ENCODE results near the gene AGAP1.

Gene AGAP1

GRCh38 chr2:235511187-235511661 is 17.4 kb downstream of the AGAP1 start:
- DNase-seq = no peak

- DNase-seq = no peak
Measured at GRCh38 chr2:235511751-235512698, 18.2 kb downstream of the AGAP1 start.

GRCh38 chr2:235512699-235513053 is 18.8 kb downstream of the AGAP1 start:
- no peak for DNase-seq

- DNase-seq = no peak
Measured at GRCh38 chr2:235513984-235514626, 20.3 kb downstream of the AGAP1 start.

GRCh38 chr2:235514627-235515363 is 21.0 kb downstream of the AGAP1 start:
- no peak for DNase-seq

GRCh38 chr2:235515364-235515742 is 21.5 kb downstream of the AGAP1 start:
- no peak for DNase-seq

GRCh38 chr2:235515821-235516220 is 22.0 kb downstream of the AGAP1 start:
- DNase-seq = no peak

- DNase-seq = no peak
Measured at GRCh38 chr2:235516257-235516656, 22.4 kb downstream of the AGAP1 start.

GRCh38 chr2:235518322-235519090 is 24.7 kb downstream of the AGAP1 start:
- DNase-seq = no peak

GRCh38 chr2:235520787-235521186 is 26.9 kb downstream of the AGAP1 start:
- DNase-seq = no peak

- DNase-seq = no peak
Measured at GRCh38 chr2:235521844-235522243, 28.0 kb downstream of the AGAP1 start.

GRCh38 chr2:235523021-235523420 is 29.2 kb downstream of the AGAP1 start:
- DNase-seq = no peak

- no peak for DNase-seq
Measured at GRCh38 chr2:235523486-235524150, 29.8 kb downstream of the AGAP1 start.

- no peak for DNase-seq
Measured at GRCh38 chr2:235526166-235526565, 32.3 kb downstream of the AGAP1 start.

- DNase-seq = peak; percentile 48
Measured at GRCh38 chr2:235527806-235528469, 34.1 kb downstream of the AGAP1 start.

- DNase-seq = no peak
Measured at GRCh38 chr2:235529621-235530020, 35.8 kb downstream of the AGAP1 start.

GRCh38 chr2:235530735-235531134 is 36.9 kb downstream of the AGAP1 start:
- DNase-seq = no peak

- no peak for DNase-seq
Measured at GRCh38 chr2:235532307-235532706, 38.5 kb downstream of the AGAP1 start.

GRCh38 chr2:235533198-235533597 is 39.4 kb downstream of the AGAP1 start:
- no peak for DNase-seq

- peak; percentile 50 for DNase-seq
Measured at GRCh38 chr2:235533616-235534385, 40.0 kb downstream of the AGAP1 start.

Measured in retina (tissue), 1 donor.